Parathyroid adenoma (tissue), 2 donors: Measurements from ENCODE around the gene FFAR2.
"Not testable (repeated sequence)": the region's sequence is repeated elsewhere in the genome, so short reads cannot be mapped to it uniquely, and the experiment has no call there.

ENCODE experiments used
- H2AFZ ChIP-seq: fragments of 300-600 bp; sonication (generic); one replicate; pipeline ENCODE4 v1.7.0; 2017; ENCODE audit warnings: antibody characterized with exemption, mild to moderate bottlenecking
- H3K27ac ChIP-seq: fragments of 300-600 bp; sonication (generic); one replicate; pipeline ENCODE4 v1.7.0; 2017
- H3K27me3 ChIP-seq: fragments of 300-600 bp; sonication (generic); one replicate; pipeline ENCODE4 v1.7.0; 2017; ENCODE audit warnings: low read length; ENCODE audit not compliant: control insufficient read depth, insufficient read depth
- H3K36me3 ChIP-seq: fragments of 300-600 bp; sonication (generic); one replicate; pipeline ENCODE4 v1.7.0; 2017; ENCODE audit warnings: low read length; ENCODE audit not compliant: control insufficient read depth, insufficient read depth
- H3K4me1 ChIP-seq: fragments of 300-600 bp; sonication (generic); one replicate; pipeline ENCODE4 v1.7.0; 2017; ENCODE audit warnings: control low read depth
- H3K4me2 ChIP-seq: fragments of 300-600 bp; sonication (generic); one replicate; pipeline ENCODE4 v1.7.0; 2017; ENCODE audit warnings: low read length
- H3K4me3 ChIP-seq: fragments of 300-600 bp; sonication (generic); one replicate; pipeline ENCODE4 v1.7.0; 2017; ENCODE audit warnings: low read depth, low read length
- H3K79me2 ChIP-seq: fragments of 300-600 bp; sonication (generic); one replicate; pipeline ENCODE4 v1.7.0; 2017; ENCODE audit warnings: control low read depth
- H3K9ac ChIP-seq: fragments of 300-600 bp; sonication (generic); one replicate; pipeline ENCODE4 v1.7.0; 2017; ENCODE audit warnings: mild to moderate bottlenecking
- H3K9me3 ChIP-seq: fragments of 300-600 bp; sonication (generic); one replicate; pipeline ENCODE4 v1.7.0; 2017; ENCODE audit warnings: low read length; ENCODE audit not compliant: control insufficient read depth
- TF ChIP-seq, protein P1 (sequence below): fragments of 300-600 bp; sonication (generic); IDR thresholded peaks from one replicate; pipeline ENCODE4 v1.7.0; 2017; ENCODE audit warnings: antibody characterized with exemption, mild to moderate bottlenecking
- donor health status: primary hyperparathyroidism.

Gene FFAR2

DNA sequence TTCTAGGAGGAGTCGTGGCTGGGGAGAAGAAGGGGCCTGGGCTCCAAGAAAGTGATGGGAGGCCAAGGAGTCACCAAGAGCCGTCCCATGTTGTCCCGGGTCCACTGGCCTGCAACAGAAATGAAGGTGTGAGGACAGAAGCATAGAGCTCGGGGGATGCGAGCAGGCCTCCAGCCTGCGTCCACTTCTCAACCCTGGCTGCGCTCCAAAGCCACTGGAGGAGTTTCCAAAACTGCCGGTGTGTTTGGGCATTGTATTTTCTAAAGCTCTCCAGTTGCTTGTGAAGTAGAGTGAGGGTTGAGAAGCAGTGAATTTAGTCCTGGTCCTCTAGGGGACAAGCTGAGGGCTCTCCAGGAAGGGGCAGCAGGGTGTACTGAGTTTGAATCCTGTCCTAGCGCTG is 13.0 kb downstream of the FFAR2 start:
- no peak overlapping the region for H3K27ac ChIP-seq
- H3K79me2 ChIP-seq, result no peaks in the 10 kb centered on the region
- no peak overlapping the region for H2AFZ ChIP-seq
- TF ChIP-seq, protein P1, sequence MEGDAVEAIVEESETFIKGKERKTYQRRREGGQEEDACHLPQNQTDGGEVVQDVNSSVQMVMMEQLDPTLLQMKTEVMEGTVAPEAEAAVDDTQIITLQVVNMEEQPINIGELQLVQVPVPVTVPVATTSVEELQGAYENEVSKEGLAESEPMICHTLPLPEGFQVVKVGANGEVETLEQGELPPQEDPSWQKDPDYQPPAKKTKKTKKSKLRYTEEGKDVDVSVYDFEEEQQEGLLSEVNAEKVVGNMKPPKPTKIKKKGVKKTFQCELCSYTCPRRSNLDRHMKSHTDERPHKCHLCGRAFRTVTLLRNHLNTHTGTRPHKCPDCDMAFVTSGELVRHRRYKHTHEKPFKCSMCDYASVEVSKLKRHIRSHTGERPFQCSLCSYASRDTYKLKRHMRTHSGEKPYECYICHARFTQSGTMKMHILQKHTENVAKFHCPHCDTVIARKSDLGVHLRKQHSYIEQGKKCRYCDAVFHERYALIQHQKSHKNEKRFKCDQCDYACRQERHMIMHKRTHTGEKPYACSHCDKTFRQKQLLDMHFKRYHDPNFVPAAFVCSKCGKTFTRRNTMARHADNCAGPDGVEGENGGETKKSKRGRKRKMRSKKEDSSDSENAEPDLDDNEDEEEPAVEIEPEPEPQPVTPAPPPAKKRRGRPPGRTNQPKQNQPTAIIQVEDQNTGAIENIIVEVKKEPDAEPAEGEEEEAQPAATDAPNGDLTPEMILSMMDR, result no peak
- H3K36me3 ChIP-seq, result no peaks in the 10 kb centered on the region
- no peaks in the 10 kb centered on the region for H3K9me3 ChIP-seq
- no peak overlapping the region for H3K4me2 ChIP-seq
- peaks cover 14% of the 10 kb centered on the region for H3K4me1 ChIP-seq
- H3K4me3 ChIP-seq, result no peak overlapping the region
- no peak overlapping the region for H3K9ac ChIP-seq
- no peaks in the 10 kb centered on the region for H3K27me3 ChIP-seq

DNA sequence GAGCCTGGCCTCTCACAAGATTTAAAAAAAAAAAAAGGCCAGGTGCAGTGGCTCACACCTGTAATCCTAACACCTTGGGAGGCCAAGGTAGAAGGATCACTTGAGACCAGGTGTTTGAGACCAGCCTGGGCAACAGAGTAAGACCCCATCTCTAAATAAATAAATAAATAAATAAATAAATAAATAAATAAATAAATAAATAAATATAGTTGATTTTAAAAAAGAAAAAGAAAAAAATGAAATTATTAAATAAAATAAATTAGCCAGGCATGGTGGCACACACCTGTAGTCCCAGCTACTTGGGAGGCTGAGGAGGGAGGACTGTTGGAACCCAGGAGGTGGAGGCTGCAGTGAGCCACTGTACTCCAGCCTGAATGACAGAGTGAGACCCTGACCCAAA is 13.7 kb downstream of the FFAR2 start:
- H3K9me3 ChIP-seq, H3K79me2 ChIP-seq, H3K27ac ChIP-seq, H3K36me3 ChIP-seq, H3K4me2 ChIP-seq, H3K27me3 ChIP-seq, H3K9ac ChIP-seq, H2AFZ ChIP-seq, H3K4me3 ChIP-seq: not testable (repeated sequence)
- peaks cover 14% of the 10 kb centered on the region for H3K4me1 ChIP-seq

- Histone ChIP-seq H3K79me2 (no peaks in the 10 kb centered on the region), H3K27me3 (no peaks in the 10 kb centered on the region), H3K4me2 (peak overlapping the region; percentile 31), H3K9ac (no peak overlapping the region), H3K9me3 (no peaks in the 10 kb centered on the region), H3K4me1 (peaks cover 12% of the 10 kb centered on the region), H2AFZ (no peak overlapping the region), H3K36me3 (no peaks in the 10 kb centered on the region), H3K4me3 (no peak overlapping the region), H3K27ac (peak overlapping the region; percentile 1)
- TF ChIP-seq, protein P1, result peak; percentile 12
These were observed 14.5 kb downstream of the FFAR2 start for GRCh38 chr19:35462476-35462953.

- H3K36me3 ChIP-seq, H3K4me1 ChIP-seq, H2AFZ ChIP-seq, H3K27ac ChIP-seq, H3K27me3 ChIP-seq, H3K4me3 ChIP-seq, H3K9me3 ChIP-seq, H3K9ac ChIP-seq, H3K79me2 ChIP-seq: not testable (repeated sequence)
- H3K4me2 ChIP-seq, result peak overlapping the region; percentile 31
These were observed 14.9 kb downstream of the FFAR2 start for GRCh38 chr19:35462956-35463355.

GRCh38 chr19:35466259-35466658 is 18.2 kb downstream of the FFAR2 start:
- Histone ChIP-seq H3K27me3 (no peaks in the 10 kb centered on the region), H3K36me3 (no peaks in the 10 kb centered on the region), H3K9ac (no peak overlapping the region), H3K4me3 (no peak overlapping the region), H3K4me2 (no peak overlapping the region), H3K4me1 (peaks cover 5% of the 10 kb centered on the region), H2AFZ (no peak overlapping the region), H3K9me3 (no peaks in the 10 kb centered on the region), H3K27ac (no peak overlapping the region), H3K79me2 (no peaks in the 10 kb centered on the region)
- TF ChIP-seq, protein P1, result no peak

GRCh38 chr19:35468637-35469036 is 20.6 kb downstream of the FFAR2 start:
- no peak overlapping the region for H2AFZ ChIP-seq
- H3K27ac ChIP-seq, result no peak overlapping the region
- H3K36me3 ChIP-seq, result no peaks in the 10 kb centered on the region

More at GRCh38 chr19:35468637-35469036, 20.6 kb downstream of the FFAR2 start:
- Histone ChIP-seq H3K4me1 (peaks cover 5% of the 10 kb centered on the region), H3K79me2 (no peaks in the 10 kb centered on the region), H3K4me2 (no peak overlapping the region), H3K9me3 (no peaks in the 10 kb centered on the region), H3K9ac (no peak overlapping the region), H3K4me3 (no peak overlapping the region), H3K27me3 (no peaks in the 10 kb centered on the region)
- TF ChIP-seq, protein P1, result peak; percentile 89
